ENCODE measurements around the gene PADI4. TPM values are rescaled to one million over a fixed set of nuclear protein-coding genes. Genes with fewer than 3 reads are reported as not detected.

The PADI4 gene
- polyA plus RNA-seq, 1 experiment, result not detected

DNA sequence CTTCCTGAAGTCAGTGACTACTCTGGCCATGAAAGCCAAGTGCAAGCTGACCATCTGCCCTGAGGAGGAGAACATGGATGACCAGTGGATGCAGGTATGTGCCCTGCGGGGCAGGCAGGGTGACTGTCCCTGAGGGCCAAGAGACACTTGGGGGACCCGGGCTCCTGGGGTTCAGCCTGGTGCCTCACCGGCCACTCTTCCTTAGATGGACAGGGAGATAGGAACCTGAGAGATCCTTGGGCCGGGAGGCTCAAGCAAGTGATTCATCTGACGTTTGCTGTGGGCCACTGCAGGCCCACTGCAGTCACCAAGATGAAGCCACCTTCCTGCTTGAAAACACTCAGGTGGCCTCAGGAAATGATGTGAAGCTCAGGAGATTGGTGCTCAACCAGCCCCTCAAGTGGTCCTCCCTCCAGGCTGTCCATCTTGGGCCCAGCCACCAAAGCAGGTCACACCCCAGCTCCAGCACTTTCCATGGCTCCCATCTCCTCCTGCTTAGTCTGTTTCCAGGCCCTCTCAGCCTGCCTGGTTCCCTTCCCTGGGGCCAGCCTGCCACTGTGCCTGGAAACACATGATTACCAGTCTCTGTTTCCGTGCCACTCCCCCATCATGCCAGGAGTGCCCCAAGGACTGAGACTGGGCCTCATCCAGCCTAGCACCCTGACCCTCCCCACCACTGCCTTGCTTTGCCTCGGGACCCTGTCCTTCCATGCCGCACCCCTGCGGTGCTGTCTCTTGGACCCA, 38.2 kb downstream of the PADI4 start:
- DNase-seq (ENCODE audit: low read depth, low spot score), result no peak
- Histone ChIP-seq H3K4me3 (ENCODE audit: low read depth, low read length) (no peak overlapping the region), H3K27me3 (ENCODE audit: control insufficient read depth, insufficient read depth, low read length) (peaks cover 3% of the 10 kb centered on the region), H3K27ac (ENCODE audit: low read depth, low read length) (no peak overlapping the region), H3K9me3 (ENCODE audit: control insufficient read depth, insufficient read depth, low read length) (no peaks in the 10 kb centered on the region; the same call in 1 of the 2 replicates)
- no peak for TF ChIP-seq CTCF (IDR thresholded peaks at IDR 0.05; ENCODE audit: low read depth, low read length)
- CTCF ChIA-PET, result no interaction called here
- POLR2A ChIA-PET, result no interaction called here

GRCh38 chr1:17347769-17348592, 40.0 kb downstream of the PADI4 start:
- Histone ChIP-seq H3K27me3 (ENCODE audit: control insufficient read depth, insufficient read depth, low read length) (peaks cover 5% of the 10 kb centered on the region), H3K9me3 (ENCODE audit: control insufficient read depth, insufficient read depth, low read length) (no peaks in the 10 kb centered on the region; the same call in 1 of the 2 replicates), H3K4me3 (ENCODE audit: low read depth, low read length) (no peak overlapping the region), H3K27ac (ENCODE audit: low read depth, low read length) (no peak overlapping the region)
- no peak for DNase-seq (ENCODE audit: low read depth, low spot score)
- no peak for TF ChIP-seq CTCF (IDR thresholded peaks at IDR 0.05; ENCODE audit: low read depth, low read length)
- CTCF ChIA-PET, result no interaction called here
- POLR2A ChIA-PET, result no interaction called here

DNA sequence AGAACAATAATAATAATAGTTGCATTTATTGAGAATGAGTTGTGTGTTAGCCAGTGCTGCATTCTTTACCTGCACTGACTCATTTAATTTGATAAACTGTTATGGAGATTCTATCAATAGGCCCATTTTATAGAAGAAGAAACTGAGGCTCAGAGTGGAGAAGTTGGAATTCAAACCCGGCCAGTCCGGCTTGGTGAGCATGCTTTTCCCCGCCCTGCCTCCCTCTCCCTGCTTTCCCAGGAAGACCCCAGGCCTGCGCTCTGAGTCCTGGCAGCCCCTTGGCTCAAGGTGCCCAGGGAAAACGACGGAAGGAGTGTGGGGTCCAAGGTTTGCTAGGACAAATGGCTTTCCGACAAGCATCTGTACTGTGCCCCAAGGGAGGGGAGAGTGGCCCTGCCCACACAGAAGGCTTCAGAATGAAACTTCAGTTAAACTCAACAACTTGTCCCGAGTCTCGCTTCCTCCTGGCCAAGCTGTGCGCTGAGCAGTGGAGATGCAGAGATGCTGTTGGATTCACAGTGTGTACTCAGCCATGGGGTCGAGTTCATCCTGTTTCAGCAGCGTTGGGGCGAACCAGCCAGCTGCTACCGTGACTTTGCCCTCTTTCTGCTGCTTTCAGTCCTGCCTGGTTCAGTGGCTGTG, 40.7 kb downstream of the PADI4 start:
- H3K9me3 ChIP-seq (ENCODE audit: control insufficient read depth, insufficient read depth, low read length), result no peaks in the 10 kb centered on the region; the same call in 1 of the 2 replicates
- no peak for DNase-seq (ENCODE audit: low read depth, low spot score)
- H3K27me3 ChIP-seq (ENCODE audit: control insufficient read depth, insufficient read depth, low read length), result peaks cover 10% of the 10 kb centered on the region
- POLR2A ChIA-PET, result no interaction called here
- no peak overlapping the region for H3K4me3 ChIP-seq (ENCODE audit: low read depth, low read length)
- TF ChIP-seq CTCF (IDR thresholded peaks at IDR 0.05; ENCODE audit: low read depth, low read length), result no peak
- CTCF ChIA-PET, result no interaction called here
- no peak overlapping the region for H3K27ac ChIP-seq (ENCODE audit: low read depth, low read length)

DNA sequence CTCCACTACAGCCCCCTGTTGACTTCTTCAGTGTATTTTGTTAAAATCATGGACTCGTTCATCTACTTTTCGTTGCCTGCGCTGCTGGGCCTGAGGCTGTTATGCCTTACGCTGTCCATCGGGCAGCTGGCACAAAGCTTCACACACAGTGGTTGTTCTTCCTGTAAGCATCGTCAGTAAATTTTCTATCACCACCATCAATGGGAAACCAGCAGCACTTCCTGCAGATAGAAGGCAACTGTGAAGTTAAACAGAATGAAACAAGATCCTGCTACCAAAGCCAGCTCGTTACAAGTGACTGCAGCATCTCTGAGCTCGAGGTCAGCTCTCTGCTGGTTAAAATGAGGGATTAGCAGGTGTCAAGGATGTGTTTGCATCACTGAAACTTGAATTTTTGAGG, 42.1 kb downstream of the PADI4 start:
- Histone ChIP-seq H3K9me3 (ENCODE audit: control insufficient read depth, insufficient read depth, low read length) (no peaks in the 10 kb centered on the region; the same call in 1 of the 2 replicates), H3K4me3 (ENCODE audit: low read depth, low read length) (no peak overlapping the region), H3K27ac (ENCODE audit: low read depth, low read length) (no peak overlapping the region), H3K27me3 (ENCODE audit: control insufficient read depth, insufficient read depth, low read length) (peaks cover 15% of the 10 kb centered on the region)
- POLR2A ChIA-PET, result no interaction called here
- CTCF ChIA-PET, result no interaction called here
- no peak for TF ChIP-seq CTCF (IDR thresholded peaks at IDR 0.05; ENCODE audit: low read depth, low read length)
- DNase-seq (ENCODE audit: low read depth, low spot score), result no peak
